Tibial nerve (tissue), 3 donors: ENCODE measurements around the gene ZSCAN16.

Experiments used
- CTCF ChIP-seq, 5 experiments: fragments of 200-600 bp in 3 of 5; fragments of 450-650 bp in 2 of 5; sonication (generic) in 3 of 5; IDR thresholded peaks; one replicate each; pipeline ENCODE4 v1.5.1; 2016 to 2019; ENCODE audit warnings: antibody characterized with exemption in 5 of 5, mild to moderate bottlenecking in 3 of 5, moderate library complexity in 2 of 5
- POLR2A ChIP-seq, 2 donors: fragments of 450-650 bp; IDR thresholded peaks; one replicate each; pipeline ENCODE4 v1.6.1; 2017; ENCODE audit warnings: antibody characterized with exemption in 2 of 2, mild to moderate bottlenecking in 2 of 2, moderate library complexity in 2 of 2

- TF ChIP-seq CTCF (IDR thresholded peaks at IDR 0.05) (no peak), POLR2A (IDR thresholded peaks at IDR 0.05) (no peak)
These were observed 12.4 kb upstream of the ZSCAN16 start for GRCh38 chr6:28111964-28112363.
